Kidney capillary endothelial cell (primary cell): Measurements from ENCODE around the gene OSBPL2.

Experiments used
- DNase-seq: peaks from one replicate; pipeline ENCODE4 v3.0.0-alpha.2; 2018; ENCODE audit warnings: low spot score

The OSBPL2 gene

GRCh38 chr20:62344782-62345181, 106.5 kb downstream of the OSBPL2 start:
- DNase-seq: no peak
